DMS153 (cell line): ENCODE measurements around the gene FABP6.
"Not testable (repeated sequence)": the region's sequence is repeated elsewhere in the genome, so short reads cannot be mapped to it uniquely, and the experiment has no call there.

Experiments used
- DNase-seq: peaks from one replicate; lab custom pipeline; 2025; lab: John Stamatoyannopoulos, UW

The FABP6 gene

GRCh38 chr5:160229190-160229742 lies at the start of gene FABP6:
FABP6 (plus strand) TSS chr5:160229506; CDS start chr5:160229558, 52 bp downstream.
- no peak for DNase-seq

- DNase-seq, result no peak
These were observed 48.4 kb upstream of the FABP6 start for GRCh38 chr5:160180931-160181330.

- DNase-seq, result no peak
These were observed 47.2 kb upstream of the FABP6 start for GRCh38 chr5:160181965-160182622.

- no peak for DNase-seq
These were observed 46.2 kb upstream of the FABP6 start for GRCh38 chr5:160183075-160183474.

GRCh38 chr5:160185626-160186360 lies 43.5 kb upstream of the FABP6 start:
- DNase-seq, result no peak

- DNase-seq, result no peak
These were observed 42.8 kb upstream of the FABP6 start for GRCh38 chr5:160186480-160186879.

- no peak for DNase-seq
These were observed 42.2 kb upstream of the FABP6 start for GRCh38 chr5:160187091-160187490.

GRCh38 chr5:160188141-160189015 lies 40.9 kb upstream of the FABP6 start:
- no peak for DNase-seq

GRCh38 chr5:160192424-160192823 lies 36.9 kb upstream of the FABP6 start:
- DNase-seq, result no peak

GRCh38 chr5:160193076-160193475 lies 36.2 kb upstream of the FABP6 start:
- DNase-seq, result not testable (repeated sequence)

GRCh38 chr5:160193790-160194189 lies 35.5 kb upstream of the FABP6 start:
- not testable (repeated sequence) for DNase-seq

GRCh38 chr5:160197341-160198144 lies 31.8 kb upstream of the FABP6 start:
- no peak for DNase-seq

- DNase-seq, result no peak
These were observed 31.2 kb upstream of the FABP6 start for GRCh38 chr5:160198146-160198545.

GRCh38 chr5:160198841-160199409 lies 30.4 kb upstream of the FABP6 start:
- no peak for DNase-seq

GRCh38 chr5:160199410-160199911 lies 29.8 kb upstream of the FABP6 start:
- no peak for DNase-seq

- DNase-seq, result no peak
These were observed 22.2 kb upstream of the FABP6 start for GRCh38 chr5:160207061-160207460.

GRCh38 chr5:160209917-160210316 lies 19.4 kb upstream of the FABP6 start:
- DNase-seq, result no peak

- DNase-seq, result no peak
These were observed 18.7 kb upstream of the FABP6 start for GRCh38 chr5:160210606-160211005.

GRCh38 chr5:160211352-160211751 lies 18.0 kb upstream of the FABP6 start:
- no peak for DNase-seq

- DNase-seq, result peak; percentile 61
These were observed 15.8 kb upstream of the FABP6 start for GRCh38 chr5:160213537-160213936.

GRCh38 chr5:160219356-160219755 lies 9.9 kb upstream of the FABP6 start:
- no peak for DNase-seq
